Skin of body (tissue), 3 donors: ENCODE measurements around the gene SNAPC3. TPM values are rescaled to one million over a fixed set of nuclear protein-coding genes. Genes with fewer than 3 reads are reported as not detected.

Source experiments
- DNase-seq: peaks from one replicate; lab custom pipeline; 2025; lab: John Stamatoyannopoulos, UW
- small RNA-seq: library from RNA; depleted of rRNA; stranded (forward); fragments of <200 nt; gene quantifications from one replicate; pipeline ENCODE3, GENCODE V24; 2014; ENCODE audit warnings: low replicate concordance
- total RNA-seq: library from RNA; depleted of rRNA; stranded (reverse); fragments of >200 nt; gene quantifications from one replicate; pipeline ENCODE4 v1.2.3, GENCODE V29; 2014

SNAPC3 gene
- total RNA-seq, 1 donor from 2014 or later: 40.2 TPM

- no peak for DNase-seq
Measured at GRCh38 chr9:15491950-15492349, 69.3 kb downstream of the SNAPC3 start.

GRCh38 chr9:15492485-15493150 is 69.9 kb downstream of the SNAPC3 start:
- DNase-seq: no peak

GRCh38 chr9:15498246-15498995 is 75.7 kb downstream of the SNAPC3 start:
- DNase-seq: no peak

- DNase-seq: no peak
Measured at GRCh38 chr9:15499139-15499538, 76.5 kb downstream of the SNAPC3 start.

- DNase-seq: no peak
Measured at GRCh38 chr9:15501179-15501578, 78.5 kb downstream of the SNAPC3 start.

- DNase-seq: no peak
Measured at GRCh38 chr9:15501803-15502202, 79.1 kb downstream of the SNAPC3 start.

- DNase-seq: no peak
Measured at GRCh38 chr9:15505921-15506320, 83.2 kb downstream of the SNAPC3 start.

- no peak for DNase-seq
Measured at GRCh38 chr9:15509931-15510788, 87.5 kb downstream of the SNAPC3 start.

- peak; percentile 90 for DNase-seq
Measured at GRCh38 chr9:15510789-15511575, 88.3 kb downstream of the SNAPC3 start, which contains the start of gene PSIP1. Gene PSIP1 (minus strand): TSS chr9:15510970. CDS start chr9:15510188, 782 bp downstream.

Small RNAs within 50 kb of the gene (small RNA-seq; reads per million reads assigned to genes)
- not detected for gene RNU6-319P

Other genes starting within 250 kb of the SNAPC3 start
- 22.9 TPM for gene TTC39B, start 115.7 kb upstream of the SNAPC3 start, total RNA-seq
- gene PSIP1, start 88.1 kb downstream of the SNAPC3 start, total RNA-seq: 45.2 TPM
- 9.2 TPM for gene CCDC171, start 130.2 kb downstream of the SNAPC3 start, total RNA-seq